Measurements from ENCODE around the gene PCCA. TPM values are rescaled to one million over a fixed set of nuclear protein-coding genes. Genes with fewer than 3 reads are reported as not detected.

The PCCA gene
- total RNA-seq, 4 donors from 2014 or later = 24.8 to 122 (median 53.0) TPM

DNA sequence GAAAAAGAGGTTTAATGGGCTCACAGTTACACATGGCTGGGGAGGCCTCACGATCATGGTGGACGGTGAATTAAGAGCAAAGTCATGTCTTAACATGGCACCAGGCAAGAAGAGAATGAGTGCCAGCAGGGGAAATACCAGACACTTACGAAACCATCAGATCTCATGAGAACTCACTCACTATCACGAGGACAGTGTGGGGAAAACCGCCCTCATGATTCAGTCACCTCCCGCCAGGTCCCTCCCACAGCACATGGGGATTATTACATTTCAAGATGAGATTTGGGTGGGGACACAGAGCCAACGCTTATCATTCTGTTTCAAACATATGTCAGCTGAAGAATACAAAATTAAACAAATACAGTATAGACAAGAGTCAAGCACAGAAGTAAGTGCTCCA lies 165.1 kb downstream of the PCCA start:
- no peaks in the 10 kb centered on the region for H3K4me1 ChIP-seq
- H3K9me3 ChIP-seq = no peaks in the 10 kb centered on the region
- DNase-seq = no peak
- no peaks in the 10 kb centered on the region for H3K27me3 ChIP-seq
- no peak overlapping the region for H3K27ac ChIP-seq
- TF ChIP-seq POLR2A (IDR thresholded peaks at IDR 0.05) = no peak
- TF ChIP-seq, protein P1, sequence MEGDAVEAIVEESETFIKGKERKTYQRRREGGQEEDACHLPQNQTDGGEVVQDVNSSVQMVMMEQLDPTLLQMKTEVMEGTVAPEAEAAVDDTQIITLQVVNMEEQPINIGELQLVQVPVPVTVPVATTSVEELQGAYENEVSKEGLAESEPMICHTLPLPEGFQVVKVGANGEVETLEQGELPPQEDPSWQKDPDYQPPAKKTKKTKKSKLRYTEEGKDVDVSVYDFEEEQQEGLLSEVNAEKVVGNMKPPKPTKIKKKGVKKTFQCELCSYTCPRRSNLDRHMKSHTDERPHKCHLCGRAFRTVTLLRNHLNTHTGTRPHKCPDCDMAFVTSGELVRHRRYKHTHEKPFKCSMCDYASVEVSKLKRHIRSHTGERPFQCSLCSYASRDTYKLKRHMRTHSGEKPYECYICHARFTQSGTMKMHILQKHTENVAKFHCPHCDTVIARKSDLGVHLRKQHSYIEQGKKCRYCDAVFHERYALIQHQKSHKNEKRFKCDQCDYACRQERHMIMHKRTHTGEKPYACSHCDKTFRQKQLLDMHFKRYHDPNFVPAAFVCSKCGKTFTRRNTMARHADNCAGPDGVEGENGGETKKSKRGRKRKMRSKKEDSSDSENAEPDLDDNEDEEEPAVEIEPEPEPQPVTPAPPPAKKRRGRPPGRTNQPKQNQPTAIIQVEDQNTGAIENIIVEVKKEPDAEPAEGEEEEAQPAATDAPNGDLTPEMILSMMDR (IDR thresholded peaks at IDR 0.05) = no peak
- intact Hi-C loops (cut with DNase I; ENCODE audit: low total_unique reads) = no loop called here
- H3K36me3 ChIP-seq = no peaks in the 10 kb centered on the region
- no peak overlapping the region for H3K4me3 ChIP-seq

DNA sequence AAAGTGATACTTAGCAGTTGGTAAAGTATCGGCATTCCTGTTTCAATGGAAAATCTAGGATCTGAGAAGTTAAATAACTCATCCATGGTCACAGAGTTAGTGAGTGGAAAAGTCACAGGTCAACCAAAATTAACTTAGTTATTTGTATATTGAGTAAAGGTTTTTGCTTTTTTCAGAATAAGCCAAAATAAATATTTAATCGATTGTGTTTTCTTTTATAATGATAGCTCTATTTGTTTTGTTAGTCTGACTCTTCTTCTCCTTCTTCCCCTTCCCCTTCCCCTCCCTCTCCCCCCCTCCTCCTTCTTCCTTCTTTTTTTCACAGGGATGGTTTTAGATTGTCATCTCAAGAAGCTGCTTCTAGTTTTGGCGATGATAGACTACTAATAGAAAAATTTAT lies 173.5 kb downstream of the PCCA start:
- intact Hi-C loops (cut with DNase I; ENCODE audit: low total_unique reads) = no loop called here
- no peak for DNase-seq
- H3K27ac ChIP-seq = no peak overlapping the region

DNA sequence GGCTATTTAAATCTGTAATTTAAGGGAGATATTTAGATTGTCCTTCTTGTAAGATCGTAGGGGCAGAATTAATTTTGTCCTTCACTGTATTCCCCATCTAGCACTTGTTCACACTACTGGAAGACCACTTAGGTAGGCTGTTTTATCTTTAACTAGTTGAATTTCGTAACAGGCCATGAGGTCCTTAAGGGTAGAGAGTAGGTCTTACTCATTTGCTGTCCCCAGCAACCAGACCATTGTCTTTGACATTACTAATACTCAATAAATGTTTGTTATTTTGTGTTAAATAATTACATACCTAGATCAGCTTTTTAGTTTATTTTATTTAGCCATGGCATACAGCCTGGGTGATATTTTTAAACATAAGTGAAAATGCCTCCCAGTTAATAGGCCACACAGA lies 177.1 kb downstream of the PCCA start:
- intact Hi-C loops (cut with DNase I; ENCODE audit: low total_unique reads) = no loop called here

More for the DNA sequence above, 173.5 kb downstream of the PCCA start:
- TF ChIP-seq, protein P1 (IDR thresholded peaks at IDR 0.05) = no peak
- no peak for TF ChIP-seq POLR2A (IDR thresholded peaks at IDR 0.05)
- Histone ChIP-seq H3K4me1 (no peaks in the 10 kb centered on the region), H3K36me3 (no peaks in the 10 kb centered on the region), H3K4me3 (no peak overlapping the region), H3K9me3 (no peaks in the 10 kb centered on the region), H3K27me3 (no peaks in the 10 kb centered on the region)

DNA sequence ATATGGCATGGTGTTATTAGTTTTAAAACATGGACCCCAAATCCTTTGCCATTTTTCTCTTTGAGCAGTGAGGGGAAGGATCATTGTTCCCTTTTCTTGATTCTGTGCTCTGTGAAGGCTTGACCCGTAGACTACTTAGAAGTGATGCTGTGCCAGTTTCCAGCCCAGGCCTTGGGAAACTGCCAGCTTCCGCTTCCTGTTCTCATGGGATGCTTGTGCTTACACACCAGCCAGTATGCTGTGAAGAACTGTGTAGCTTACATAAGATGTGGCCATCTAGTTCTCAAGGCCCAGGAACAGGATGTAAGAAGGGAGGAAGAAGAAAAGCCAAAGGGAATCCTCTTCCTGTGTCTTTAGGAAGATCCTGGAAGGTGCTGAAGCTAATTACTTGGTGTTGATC lies 180.9 kb downstream of the PCCA start:
- intact Hi-C loops (cut with DNase I; ENCODE audit: low total_unique reads) = no loop called here
- Histone ChIP-seq H3K36me3 (no peaks in the 10 kb centered on the region), H3K27ac (no peak overlapping the region), H3K27me3 (no peaks in the 10 kb centered on the region), H3K9me3 (no peaks in the 10 kb centered on the region), H3K4me1 (no peaks in the 10 kb centered on the region), H3K4me3 (no peak overlapping the region)
- TF ChIP-seq, protein P1 (IDR thresholded peaks at IDR 0.05) = no peak
- TF ChIP-seq POLR2A (IDR thresholded peaks at IDR 0.05) = no peak
- peak; percentile 43 to 59 for DNase-seq

More for the DNA sequence above, 177.1 kb downstream of the PCCA start:
- no peaks in the 10 kb centered on the region for H3K36me3 ChIP-seq
- H3K27me3 ChIP-seq = no peaks in the 10 kb centered on the region
- H3K4me3 ChIP-seq = no peak overlapping the region
- TF ChIP-seq POLR2A (IDR thresholded peaks at IDR 0.05) = no peak
- TF ChIP-seq, protein P1 (IDR thresholded peaks at IDR 0.05) = no peak
- no peak for DNase-seq
- H3K27ac ChIP-seq = no peak overlapping the region
- H3K9me3 ChIP-seq = no peaks in the 10 kb centered on the region
- H3K4me1 ChIP-seq = no peaks in the 10 kb centered on the region

DNA sequence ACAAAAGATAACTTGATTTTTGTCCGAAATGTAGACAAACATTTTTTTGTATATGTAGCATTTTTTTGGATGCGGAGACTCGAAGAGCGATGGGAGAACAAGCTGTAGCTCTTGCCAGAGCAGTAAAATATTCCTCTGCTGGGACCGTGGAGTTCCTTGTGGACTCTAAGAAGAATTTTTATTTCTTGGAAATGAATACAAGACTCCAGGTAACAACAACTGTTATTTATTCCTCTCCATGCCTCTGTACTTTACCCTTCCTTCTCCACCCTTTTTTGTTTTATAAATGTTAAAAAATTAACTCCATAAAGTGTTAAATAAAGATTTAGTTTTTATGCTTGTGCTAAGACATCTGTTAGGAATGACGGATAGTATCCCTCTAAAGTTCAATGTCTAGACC lies 184.2 kb downstream of the PCCA start:
- no peaks in the 10 kb centered on the region for H3K9me3 ChIP-seq
- intact Hi-C loops (cut with DNase I; ENCODE audit: low total_unique reads) = no loop called here
- no peak for DNase-seq

More for the DNA sequence above, 184.2 kb downstream of the PCCA start:
- H3K4me3 ChIP-seq = no peak overlapping the region
- TF ChIP-seq, protein P1 (IDR thresholded peaks at IDR 0.05) = no peak
- no peak for TF ChIP-seq POLR2A (IDR thresholded peaks at IDR 0.05)
- H3K4me1 ChIP-seq = no peaks in the 10 kb centered on the region
- peaks cover 0 to 4% of the 10 kb centered on the region in 2 donors for H3K36me3 ChIP-seq
- no peak overlapping the region for H3K27ac ChIP-seq
- H3K27me3 ChIP-seq = no peaks in the 10 kb centered on the region
